Measurements from ENCODE around the gene TMTC2. TPM values are rescaled to one million over a fixed set of nuclear protein-coding genes. Genes with fewer than 3 reads are reported as not detected.

The TMTC2 gene
- total and polyA plus RNA-seq, 4 experiments from 2014 or later = 0.09 to 8.2 (median 4.2) TPM

- Histone ChIP-seq H3K27ac (ENCODE audit: low read depth, low read length) (no peak overlapping the region), H3K27me3 (ENCODE audit: insufficient read depth, low read length) (no peaks in the 10 kb centered on the region), H3K4me3 (ENCODE audit: low read length in 2 of 2) (no peak overlapping the region), H3K4me1 (ENCODE audit: insufficient read depth, low read length) (no peaks in the 10 kb centered on the region), H3K9me3 (ENCODE audit: control insufficient read depth in 1 of 2, low read length in 2 of 2) (no peaks in the 10 kb centered on the region), H3K36me3 (ENCODE audit: insufficient read depth, low read length) (no peaks in the 10 kb centered on the region)
- peaks cover 0 to 1% (median 0%) of the 10 kb centered on the region in 8 donors for H3K9me3 Mint-ChIP-seq
- no peaks in the 10 kb centered on the region for H3K27me3 Mint-ChIP-seq
- no peak overlapping the region for H3K4me3 Mint-ChIP-seq
- H3K36me3 Mint-ChIP-seq = peaks cover 2 to 13% of the 10 kb centered on the region in 2 donors
- H3K27ac Mint-ChIP-seq = no peak overlapping the region
- CTCF ChIA-PET (ENCODE audit: partially characterized antibody) = no interaction called here
- DNase-seq = no peak
- no peaks in the 10 kb centered on the region for H3K4me1 Mint-ChIP-seq
- intact Hi-C loops (cut with micrococcal nuclease) = no loop called here
- POLR2A ChIA-PET (ENCODE audit: partially characterized antibody) = no interaction called here
Measured at GRCh38 chr12:82930301-82930700, 243.6 kb downstream of the TMTC2 start.

- Mint-ChIP-seq H3K27me3 (no peaks in the 10 kb centered on the region), H3K27ac (no peak overlapping the region), H3K36me3 (peaks cover 2 to 13% of the 10 kb centered on the region in 2 donors), H3K4me3 (no peak overlapping the region), H3K4me1 (no peaks in the 10 kb centered on the region), H3K9me3 (peaks cover 0 to 1% (median 0%) of the 10 kb centered on the region in 8 donors)
- Histone ChIP-seq H3K27me3 (ENCODE audit: insufficient read depth, low read length) (no peaks in the 10 kb centered on the region), H3K27ac (ENCODE audit: low read depth, low read length) (no peak overlapping the region), H3K4me1 (ENCODE audit: insufficient read depth, low read length) (no peaks in the 10 kb centered on the region), H3K4me3 (ENCODE audit: low read length in 2 of 2) (no peak overlapping the region), H3K36me3 (ENCODE audit: insufficient read depth, low read length) (no peaks in the 10 kb centered on the region), H3K9me3 (ENCODE audit: control insufficient read depth in 1 of 2, low read length in 2 of 2) (no peaks in the 10 kb centered on the region)
- ChIA-PET POLR2A (ENCODE audit: partially characterized antibody) (no interaction called here), CTCF (ENCODE audit: partially characterized antibody) (no interaction called here)
- intact Hi-C loops (cut with micrococcal nuclease) = no loop called here
- DNase-seq = no peak
Measured at GRCh38 chr12:82931349-82932116, 244.8 kb downstream of the TMTC2 start.

- Mint-ChIP-seq H3K4me3 (no peak overlapping the region), H3K4me1 (no peaks in the 10 kb centered on the region), H3K36me3 (peaks cover 0 to 5% of the 10 kb centered on the region in 2 donors), H3K9me3 (peaks cover 0 to 1% (median 0%) of the 10 kb centered on the region in 8 donors), H3K27me3 (no peaks in the 10 kb centered on the region), H3K27ac (no peak overlapping the region)
- ChIA-PET CTCF (ENCODE audit: partially characterized antibody) (interaction anchor here (0.6 kb wide), 1 partner anchor 152 kb away, joined by 3 read pairs; no protein-coding TSS in a partner anchor), POLR2A (ENCODE audit: partially characterized antibody) (no interaction called here)
- Histone ChIP-seq H3K4me1 (ENCODE audit: insufficient read depth, low read length) (no peaks in the 10 kb centered on the region), H3K4me3 (ENCODE audit: low read length in 2 of 2) (no peak overlapping the region), H3K9me3 (ENCODE audit: control insufficient read depth in 1 of 2, low read length in 2 of 2) (no peaks in the 10 kb centered on the region), H3K27ac (ENCODE audit: low read depth, low read length) (no peak overlapping the region), H3K36me3 (ENCODE audit: insufficient read depth, low read length) (no peaks in the 10 kb centered on the region), H3K27me3 (ENCODE audit: insufficient read depth, low read length) (no peaks in the 10 kb centered on the region)
- intact Hi-C loops (cut with micrococcal nuclease) = no loop called here
- DNase-seq = no peak
Measured at GRCh38 chr12:82937151-82937550, 250.4 kb downstream of the TMTC2 start.

GRCh38 chr12:82942521-82942920 is 255.8 kb downstream of the TMTC2 start:
- no peaks in the 10 kb centered on the region for H3K9me3 ChIP-seq (ENCODE audit: control insufficient read depth in 1 of 2, low read length in 2 of 2)
- POLR2A ChIA-PET (ENCODE audit: partially characterized antibody) = no interaction called here

GRCh38 chr12:82942991-82943401 is 256.3 kb downstream of the TMTC2 start:
- Mint-ChIP-seq H3K9me3 (peaks cover 0 to 6% (median 2%) of the 10 kb centered on the region in 8 donors), H3K4me1 (no peaks in the 10 kb centered on the region), H3K27ac (peak overlapping the region in 1 of 7 donors; percentile 19), H3K36me3 (no peaks in the 10 kb centered on the region), H3K27me3 (no peaks in the 10 kb centered on the region), H3K4me3 (no peak overlapping the region)
- ChIA-PET CTCF (ENCODE audit: partially characterized antibody) (no interaction called here), POLR2A (ENCODE audit: partially characterized antibody) (no interaction called here)
- Histone ChIP-seq H3K4me1 (ENCODE audit: insufficient read depth, low read length) (no peaks in the 10 kb centered on the region), H3K36me3 (ENCODE audit: insufficient read depth, low read length) (no peaks in the 10 kb centered on the region), H3K4me3 (ENCODE audit: low read length in 2 of 2) (no peak overlapping the region), H3K9me3 (ENCODE audit: control insufficient read depth in 1 of 2, low read length in 2 of 2) (no peaks in the 10 kb centered on the region), H3K27ac (ENCODE audit: low read depth, low read length) (no peak overlapping the region), H3K27me3 (ENCODE audit: insufficient read depth, low read length) (no peaks in the 10 kb centered on the region)
- intact Hi-C loops (cut with micrococcal nuclease) = no loop called here
- no peak for DNase-seq

More at GRCh38 chr12:82942521-82942920, 255.8 kb downstream of the TMTC2 start:
- Histone ChIP-seq H3K27me3 (ENCODE audit: insufficient read depth, low read length) (no peaks in the 10 kb centered on the region), H3K4me3 (ENCODE audit: low read length in 2 of 2) (no peak overlapping the region), H3K36me3 (ENCODE audit: insufficient read depth, low read length) (no peaks in the 10 kb centered on the region), H3K27ac (ENCODE audit: low read depth, low read length) (no peak overlapping the region), H3K4me1 (ENCODE audit: insufficient read depth, low read length) (no peaks in the 10 kb centered on the region)
- H3K4me1 Mint-ChIP-seq = no peaks in the 10 kb centered on the region
- H3K27ac Mint-ChIP-seq = no peak overlapping the region
- intact Hi-C loops (cut with micrococcal nuclease) = no loop called here
- H3K4me3 Mint-ChIP-seq = no peak overlapping the region
- peaks cover 0 to 3% (median 0%) of the 10 kb centered on the region in 8 donors for H3K9me3 Mint-ChIP-seq
- no peaks in the 10 kb centered on the region for H3K27me3 Mint-ChIP-seq
- H3K36me3 Mint-ChIP-seq = no peaks in the 10 kb centered on the region
- CTCF ChIA-PET (ENCODE audit: partially characterized antibody) = no interaction called here
- DNase-seq = no peak

- Mint-ChIP-seq H3K36me3 (no peaks in the 10 kb centered on the region), H3K27ac (no peak overlapping the region), H3K4me1 (no peaks in the 10 kb centered on the region), H3K27me3 (no peaks in the 10 kb centered on the region), H3K9me3 (peaks cover 0 to 6% (median 2%) of the 10 kb centered on the region in 8 donors), H3K4me3 (no peak overlapping the region)
- ChIA-PET CTCF (ENCODE audit: partially characterized antibody) (no interaction called here), POLR2A (ENCODE audit: partially characterized antibody) (no interaction called here)
- Histone ChIP-seq H3K36me3 (ENCODE audit: insufficient read depth, low read length) (no peaks in the 10 kb centered on the region), H3K27ac (ENCODE audit: low read depth, low read length) (no peak overlapping the region), H3K27me3 (ENCODE audit: insufficient read depth, low read length) (no peaks in the 10 kb centered on the region), H3K9me3 (ENCODE audit: control insufficient read depth in 1 of 2, low read length in 2 of 2) (no peaks in the 10 kb centered on the region), H3K4me3 (ENCODE audit: low read length in 2 of 2) (no peak overlapping the region), H3K4me1 (ENCODE audit: insufficient read depth, low read length) (no peaks in the 10 kb centered on the region)
- intact Hi-C loops (cut with micrococcal nuclease) = no loop called here
- no peak for DNase-seq
Measured at GRCh38 chr12:82948491-82948890, 261.8 kb downstream of the TMTC2 start.

GRCh38 chr12:82950356-82950755 is 263.6 kb downstream of the TMTC2 start:
- peaks cover 0 to 5% (median 2%) of the 10 kb centered on the region in 8 donors for H3K9me3 Mint-ChIP-seq
- ChIA-PET CTCF (ENCODE audit: partially characterized antibody) (no interaction called here), POLR2A (ENCODE audit: partially characterized antibody) (no interaction called here)
- no peak overlapping the region for H3K4me3 Mint-ChIP-seq
- H3K27me3 Mint-ChIP-seq = no peaks in the 10 kb centered on the region
- Histone ChIP-seq H3K27ac (ENCODE audit: low read depth, low read length) (no peak overlapping the region), H3K4me3 (ENCODE audit: low read length in 2 of 2) (no peak overlapping the region), H3K27me3 (ENCODE audit: insufficient read depth, low read length) (no peaks in the 10 kb centered on the region), H3K36me3 (ENCODE audit: insufficient read depth, low read length) (no peaks in the 10 kb centered on the region), H3K9me3 (ENCODE audit: control insufficient read depth in 1 of 2, low read length in 2 of 2) (no peaks in the 10 kb centered on the region), H3K4me1 (ENCODE audit: insufficient read depth, low read length) (no peaks in the 10 kb centered on the region)
- no peak overlapping the region for H3K27ac Mint-ChIP-seq
- intact Hi-C loops (cut with micrococcal nuclease) = no loop called here
- DNase-seq = no peak
- H3K36me3 Mint-ChIP-seq = no peaks in the 10 kb centered on the region
- no peaks in the 10 kb centered on the region for H3K4me1 Mint-ChIP-seq
